HCT116 (cell line): ENCODE results near the gene PNMT.

Source experiments
- POLR2A ChIP-seq: IDR thresholded peaks from 2 replicates; pipeline ENCODE4 v1.7.0; 2011; ENCODE audit warnings: borderline replicate concordance; ENCODE audit not compliant: insufficient read depth, insufficient read length; ENCODE audit errors: extremely low read depth
- ZFX ChIP-seq: fragments of 450-650 bp; IDR thresholded peaks from 2 replicates; pipeline ENCODE4 v1.6.1; 2017
- TF ChIP-seq, protein P1 (sequence below), 3 experiments: fragments of 200-600 bp in 1 of 3; sonication (generic) in 1 of 3; IDR thresholded peaks in 2 of 3; conservative IDR thresholded peaks in 1 of 3; 2 replicates each; pipeline ENCODE4 v1.5.1; 2012 to 2017; ENCODE audit warnings: low read depth in 2 of 3, low read length in 2 of 3, antibody characterized with exemption in 1 of 3, borderline replicate concordance in 1 of 3, control low read depth in 1 of 3, mild to moderate bottlenecking in 1 of 3, mixed read lengths in 1 of 3, mixed run types in 1 of 3, moderate library complexity in 1 of 3; ENCODE audit not compliant: insufficient read depth in 1 of 3

DNA sequence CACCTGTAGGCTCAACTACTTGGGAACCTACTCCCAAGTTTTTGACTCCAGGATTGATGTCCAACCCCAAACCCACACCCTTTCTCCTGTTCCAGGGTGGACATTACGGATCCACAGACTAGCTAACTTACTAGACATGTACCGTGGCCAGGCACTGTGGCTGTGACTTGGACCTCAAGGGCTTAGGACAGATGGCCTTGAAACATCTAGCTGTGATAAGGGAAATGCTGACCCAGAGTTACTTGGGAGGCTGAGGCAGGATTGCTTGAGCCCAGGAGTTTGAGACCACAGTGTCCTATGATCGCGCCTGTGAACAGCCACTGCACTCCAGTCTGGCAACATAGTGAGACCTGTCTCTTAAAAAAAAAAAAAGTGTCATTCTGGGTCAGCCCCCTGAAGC lies 27.2 kb upstream of the PNMT start:
- TF ChIP-seq, protein P1, sequence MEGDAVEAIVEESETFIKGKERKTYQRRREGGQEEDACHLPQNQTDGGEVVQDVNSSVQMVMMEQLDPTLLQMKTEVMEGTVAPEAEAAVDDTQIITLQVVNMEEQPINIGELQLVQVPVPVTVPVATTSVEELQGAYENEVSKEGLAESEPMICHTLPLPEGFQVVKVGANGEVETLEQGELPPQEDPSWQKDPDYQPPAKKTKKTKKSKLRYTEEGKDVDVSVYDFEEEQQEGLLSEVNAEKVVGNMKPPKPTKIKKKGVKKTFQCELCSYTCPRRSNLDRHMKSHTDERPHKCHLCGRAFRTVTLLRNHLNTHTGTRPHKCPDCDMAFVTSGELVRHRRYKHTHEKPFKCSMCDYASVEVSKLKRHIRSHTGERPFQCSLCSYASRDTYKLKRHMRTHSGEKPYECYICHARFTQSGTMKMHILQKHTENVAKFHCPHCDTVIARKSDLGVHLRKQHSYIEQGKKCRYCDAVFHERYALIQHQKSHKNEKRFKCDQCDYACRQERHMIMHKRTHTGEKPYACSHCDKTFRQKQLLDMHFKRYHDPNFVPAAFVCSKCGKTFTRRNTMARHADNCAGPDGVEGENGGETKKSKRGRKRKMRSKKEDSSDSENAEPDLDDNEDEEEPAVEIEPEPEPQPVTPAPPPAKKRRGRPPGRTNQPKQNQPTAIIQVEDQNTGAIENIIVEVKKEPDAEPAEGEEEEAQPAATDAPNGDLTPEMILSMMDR (IDR thresholded peaks at IDR 0.05 in 2 of 3, conservative IDR thresholded peaks at IDR 0.05 in 1 of 3; ENCODE audit: borderline replicate concordance in 1 of 3, insufficient read depth in 1 of 3, low read depth in 2 of 3, low read length in 2 of 3), result no peak
- TF ChIP-seq POLR2A (no peak), ZFX (no peak)
